ENCODE results near the gene CDK2AP2. TPM values are rescaled to one million over a fixed set of nuclear protein-coding genes. Genes with fewer than 3 reads are reported as not detected.

CDK2AP2 gene
- total and polyA plus RNA-seq, 2 experiments from 2014 or later, result 29.6 to 55.2 TPM

DNA sequence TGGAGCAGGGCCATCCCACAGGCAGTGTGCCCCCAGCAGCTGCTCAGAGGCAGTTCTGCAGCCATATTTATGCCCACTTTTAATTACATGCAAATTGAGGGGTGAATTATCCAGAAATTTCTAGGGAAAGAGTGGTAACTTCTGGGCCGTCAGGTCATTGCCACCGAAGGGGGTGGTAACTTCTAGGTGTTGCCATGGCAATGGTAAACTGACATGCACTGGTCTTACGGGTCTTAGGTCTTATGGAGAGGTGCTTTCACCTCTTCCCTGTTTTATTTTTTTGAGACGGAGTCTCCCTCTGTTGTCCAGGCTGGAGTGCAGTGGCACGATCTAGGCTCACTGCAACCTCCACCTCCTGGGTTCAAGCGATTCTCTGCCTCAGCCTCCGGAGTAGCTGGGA lies 35.1 kb downstream of the CDK2AP2 start:
- Histone ChIP-seq H3K27me3 (replicated peaks; ENCODE audit: insufficient read depth) (no peaks in the 10 kb centered on the region), H3F3A (ENCODE audit: insufficient read depth) (no peaks in the 10 kb centered on the region), H3K9me3 (ENCODE audit: low read depth) (no peaks in the 10 kb centered on the region), H4K20me1 (ENCODE audit: insufficient read depth) (no peaks in the 10 kb centered on the region), H3K4me3 (no peak overlapping the region), H3K36me3 (ENCODE audit: low read depth) (no peaks in the 10 kb centered on the region), H3K4me2 (ENCODE audit: unreplicated experiment) (no peak overlapping the region), H3K4me1 (ENCODE audit: insufficient read depth) (peaks cover 4% of the 10 kb centered on the region; the same call in 1 of the 2 replicates), H3K27ac (no peak overlapping the region), H3K9ac (no peak overlapping the region), H3K79me2 (ENCODE audit: insufficient read depth) (peaks cover 8% of the 10 kb centered on the region; the same call in 1 of the 2 replicates), H3K9me2 (ENCODE audit: insufficient read depth) (no peaks in the 10 kb centered on the region), H2AFZ (no peak overlapping the region)
- DNase-seq, result no peak
- WGBS, 2 experiments (ENCODE audit: low coverage in 1 of 2, low lambda C conversion rate in 2 of 2, missing lambda C conversion rate in 2 of 2), result 65 to 77% methylated on average over 7 of the region's 7 CpGs
- in situ Hi-C loops (cut with MboI), result no loop called here
- no peak for TF ChIP-seq EZH2 (IDR thresholded peaks at IDR 0.05; ENCODE audit: insufficient read depth, poor library complexity, severe bottlenecking)
- no peak for TF ChIP-seq EZH2phosphoT487 (IDR thresholded peaks at IDR 0.05; ENCODE audit: insufficient read depth, low read depth)

DNA sequence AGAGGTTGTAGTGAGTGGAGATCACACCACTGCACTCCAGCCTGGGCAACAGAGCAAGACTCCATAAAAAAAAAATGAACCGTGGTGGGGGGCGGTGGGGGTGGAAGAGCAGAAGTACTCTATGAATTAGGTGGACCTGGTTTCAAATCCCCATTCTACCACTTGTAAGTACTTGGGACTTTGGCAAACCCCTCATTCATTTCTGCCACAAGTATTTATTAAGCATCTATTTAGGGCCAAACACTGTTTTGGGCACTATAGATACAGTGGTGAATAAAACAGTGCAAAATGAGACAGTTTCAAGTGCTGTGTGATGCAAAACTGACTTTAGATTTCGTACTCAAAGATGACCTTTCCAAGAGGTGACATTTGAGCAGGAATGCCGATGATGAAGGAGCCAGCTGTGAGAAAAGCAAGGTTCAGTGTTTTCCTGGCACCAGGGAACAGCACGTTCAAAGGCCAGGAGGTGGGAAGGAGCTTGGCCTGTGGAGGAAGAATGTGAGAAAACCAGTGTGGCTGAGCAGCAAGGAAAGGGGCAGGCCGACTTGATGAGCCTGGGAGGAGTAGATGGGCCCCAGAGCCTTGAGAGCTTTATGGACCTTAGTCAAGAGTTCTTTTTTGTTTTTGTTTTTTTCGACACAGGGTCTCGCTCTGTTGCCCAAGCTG lies 37.5 kb downstream of the CDK2AP2 start:
- Histone ChIP-seq H3K9me3 (ENCODE audit: low read depth) (no peaks in the 10 kb centered on the region), H3F3A (ENCODE audit: insufficient read depth) (no peaks in the 10 kb centered on the region), H2AFZ (no peak overlapping the region), H3K79me2 (ENCODE audit: insufficient read depth) (peaks cover 23% of the 10 kb centered on the region; the same call in 1 of the 2 replicates), H3K36me3 (ENCODE audit: low read depth) (no peaks in the 10 kb centered on the region), H3K9ac (no peak overlapping the region), H3K4me3 (no peak overlapping the region), H3K9me2 (ENCODE audit: insufficient read depth) (no peaks in the 10 kb centered on the region), H4K20me1 (ENCODE audit: insufficient read depth) (no peaks in the 10 kb centered on the region), H3K4me2 (ENCODE audit: unreplicated experiment) (no peak overlapping the region), H3K27ac (no peak overlapping the region), H3K27me3 (replicated peaks; ENCODE audit: insufficient read depth) (no peaks in the 10 kb centered on the region), H3K4me1 (ENCODE audit: insufficient read depth) (peaks cover 4% of the 10 kb centered on the region; the same call in 1 of the 2 replicates)
- 75 to 82% methylated on average over 8 of the region's 8 CpGs for WGBS, 2 experiments (ENCODE audit: low coverage in 1 of 2, low lambda C conversion rate in 2 of 2, missing lambda C conversion rate in 2 of 2)
- TF ChIP-seq EZH2 (IDR thresholded peaks at IDR 0.05; ENCODE audit: insufficient read depth, poor library complexity, severe bottlenecking), result no peak
- no peak for TF ChIP-seq EZH2phosphoT487 (IDR thresholded peaks at IDR 0.05; ENCODE audit: insufficient read depth, low read depth)
- no peak for DNase-seq
- in situ Hi-C loops (cut with MboI), result no loop called here

GRCh38 chr11:67469508-67469811 lies 38.5 kb downstream of the CDK2AP2 start:
- 8 to 9% methylated on average over 9 of the region's 9 CpGs for WGBS, 2 experiments (ENCODE audit: low coverage in 1 of 2, low lambda C conversion rate in 2 of 2, missing lambda C conversion rate in 2 of 2)
- TF ChIP-seq EZH2phosphoT487 (IDR thresholded peaks at IDR 0.05; ENCODE audit: insufficient read depth, low read depth) (no peak), EZH2 (IDR thresholded peaks at IDR 0.05; ENCODE audit: insufficient read depth, poor library complexity, severe bottlenecking) (no peak)

GRCh38 chr11:67468759-67469507 lies 39.0 kb downstream of the CDK2AP2 start, which contains the start of gene TMEM134:
Gene TMEM134 (minus strand): TSS chr11:67469251. CDS start chr11:67469192, 59 bp downstream.
- in situ Hi-C loops (cut with MboI), result no loop called here
- peak; percentile 97 for DNase-seq
- 0 to 3% methylated on average over 6 to 49 of the region's 76 CpGs for WGBS, 2 experiments (ENCODE audit: low coverage in 1 of 2, low lambda C conversion rate in 2 of 2, missing lambda C conversion rate in 2 of 2)

More at GRCh38 chr11:67469508-67469811, 38.5 kb downstream of the CDK2AP2 start:
- no peak for DNase-seq
- Histone ChIP-seq H3K9me3 (ENCODE audit: low read depth) (no peaks in the 10 kb centered on the region), H3K4me1 (ENCODE audit: insufficient read depth) (peaks cover 4% of the 10 kb centered on the region; the same call in 1 of the 2 replicates), H3F3A (ENCODE audit: insufficient read depth) (no peaks in the 10 kb centered on the region), H3K27me3 (replicated peaks; ENCODE audit: insufficient read depth) (no peaks in the 10 kb centered on the region), H2AFZ (peak overlapping the region; percentile 95), H3K9ac (peak overlapping the region; percentile 94), H3K79me2 (ENCODE audit: insufficient read depth) (peaks cover 23% of the 10 kb centered on the region; the same call in 1 of the 2 replicates), H3K27ac (peak overlapping the region; percentile 56), H3K9me2 (ENCODE audit: insufficient read depth) (no peaks in the 10 kb centered on the region), H3K4me2 (ENCODE audit: unreplicated experiment) (peak overlapping the region; percentile 86), H4K20me1 (ENCODE audit: insufficient read depth) (no peaks in the 10 kb centered on the region), H3K4me3 (peak overlapping the region; percentile 89), H3K36me3 (ENCODE audit: low read depth) (no peaks in the 10 kb centered on the region)
- in situ Hi-C loops (cut with MboI), result no loop called here

More at GRCh38 chr11:67468759-67469507, 39.0 kb downstream of the CDK2AP2 start, which contains the start of gene TMEM134:
- Histone ChIP-seq H3K9ac (peak within 1 kb of the TSS; percentile 94), H3K27ac (peak within 1 kb of the TSS; percentile 81), H3K9me3 (ENCODE audit: low read depth) (no peaks in the 10 kb centered on the region), H3K79me2 (ENCODE audit: insufficient read depth) (peaks cover 23% of the 10 kb centered on the region; the same call in 1 of the 2 replicates), H4K20me1 (ENCODE audit: insufficient read depth) (no peaks in the 10 kb centered on the region), H3K4me3 (peak within 1 kb of the TSS; percentile 89), H3K4me2 (ENCODE audit: unreplicated experiment) (peak within 1 kb of the TSS; percentile 86), H2AFZ (peak within 1 kb of the TSS; percentile 95), H3K27me3 (replicated peaks; ENCODE audit: insufficient read depth) (no peaks in the 10 kb centered on the region), H3K4me1 (ENCODE audit: insufficient read depth) (peaks cover 4% of the 10 kb centered on the region; the same call in 1 of the 2 replicates), H3F3A (ENCODE audit: insufficient read depth) (no peaks in the 10 kb centered on the region), H3K9me2 (ENCODE audit: insufficient read depth) (no peaks in the 10 kb centered on the region), H3K36me3 (ENCODE audit: low read depth) (no peaks in the 10 kb centered on the region)
- TF ChIP-seq EZH2phosphoT487 (IDR thresholded peaks at IDR 0.05; ENCODE audit: insufficient read depth, low read depth) (no peak), EZH2 (IDR thresholded peaks at IDR 0.05; ENCODE audit: insufficient read depth, poor library complexity, severe bottlenecking) (no peak)

All from GM23248 (cell line).